ENCODE data around the gene RBM19.

The RBM19 gene

DNA sequence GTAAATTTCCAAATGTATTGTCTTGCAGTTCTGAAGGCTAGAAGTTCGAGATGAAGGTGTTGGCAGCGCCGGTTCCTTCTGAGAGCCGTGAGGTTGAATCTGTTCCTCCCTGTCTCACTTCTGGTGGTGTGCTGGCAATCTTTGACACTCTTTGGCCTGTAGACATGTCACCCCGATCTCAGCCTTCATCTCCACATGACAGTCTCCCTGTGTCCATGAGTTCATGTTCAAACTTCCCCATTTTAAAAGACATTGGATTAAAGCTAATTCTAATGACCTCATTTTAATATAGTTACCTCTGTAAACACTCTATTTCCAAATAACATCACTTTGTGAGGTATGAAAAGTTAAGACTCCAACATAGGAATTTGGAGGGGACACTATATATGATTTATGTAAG is 4.1 kb upstream of the RBM19 start:
- Histone ChIP-seq H3K36me3 (ENCODE audit: control insufficient read depth, low read length) (no peaks in the 10 kb centered on the region), H3K9me3 (ENCODE audit: control insufficient read depth, insufficient read depth, low read length) (no peaks in the 10 kb centered on the region), H3K9me2 (replicated peaks; ENCODE audit: control insufficient read depth, low read length) (no peaks in the 10 kb centered on the region), H3F3A (ENCODE audit: control insufficient read depth, insufficient read depth) (no peaks in the 10 kb centered on the region), H3K4me1 (ENCODE audit: control insufficient read depth, low read length) (peaks cover 10% of the 10 kb centered on the region), H3K4me2 (ENCODE audit: low read length) (no peak overlapping the region), H3K79me2 (ENCODE audit: control insufficient read depth, low read length) (peaks cover 9% of the 10 kb centered on the region), H3K4me3 (ENCODE audit: low read length) (no peak overlapping the region), H4K20me1 (ENCODE audit: control insufficient read depth, insufficient read depth, low read depth, low read length) (no peaks in the 10 kb centered on the region), H3K27me3 (ENCODE audit: control insufficient read depth, low read length) (peaks cover 8% of the 10 kb centered on the region; the same call in 1 of the 2 replicates), H3K27ac (ENCODE audit: low read depth, low read length) (no peak overlapping the region)
- TF ChIP-seq EZH2phosphoT487 (IDR thresholded peaks at IDR 0.05; ENCODE audit: borderline replicate concordance, low read length) = no peak
- TF ChIP-seq, protein P1, sequence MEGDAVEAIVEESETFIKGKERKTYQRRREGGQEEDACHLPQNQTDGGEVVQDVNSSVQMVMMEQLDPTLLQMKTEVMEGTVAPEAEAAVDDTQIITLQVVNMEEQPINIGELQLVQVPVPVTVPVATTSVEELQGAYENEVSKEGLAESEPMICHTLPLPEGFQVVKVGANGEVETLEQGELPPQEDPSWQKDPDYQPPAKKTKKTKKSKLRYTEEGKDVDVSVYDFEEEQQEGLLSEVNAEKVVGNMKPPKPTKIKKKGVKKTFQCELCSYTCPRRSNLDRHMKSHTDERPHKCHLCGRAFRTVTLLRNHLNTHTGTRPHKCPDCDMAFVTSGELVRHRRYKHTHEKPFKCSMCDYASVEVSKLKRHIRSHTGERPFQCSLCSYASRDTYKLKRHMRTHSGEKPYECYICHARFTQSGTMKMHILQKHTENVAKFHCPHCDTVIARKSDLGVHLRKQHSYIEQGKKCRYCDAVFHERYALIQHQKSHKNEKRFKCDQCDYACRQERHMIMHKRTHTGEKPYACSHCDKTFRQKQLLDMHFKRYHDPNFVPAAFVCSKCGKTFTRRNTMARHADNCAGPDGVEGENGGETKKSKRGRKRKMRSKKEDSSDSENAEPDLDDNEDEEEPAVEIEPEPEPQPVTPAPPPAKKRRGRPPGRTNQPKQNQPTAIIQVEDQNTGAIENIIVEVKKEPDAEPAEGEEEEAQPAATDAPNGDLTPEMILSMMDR (IDR thresholded peaks at IDR 0.05; ENCODE audit: low read depth, low read length, poor library complexity, severe bottlenecking) = no peak

DNA sequence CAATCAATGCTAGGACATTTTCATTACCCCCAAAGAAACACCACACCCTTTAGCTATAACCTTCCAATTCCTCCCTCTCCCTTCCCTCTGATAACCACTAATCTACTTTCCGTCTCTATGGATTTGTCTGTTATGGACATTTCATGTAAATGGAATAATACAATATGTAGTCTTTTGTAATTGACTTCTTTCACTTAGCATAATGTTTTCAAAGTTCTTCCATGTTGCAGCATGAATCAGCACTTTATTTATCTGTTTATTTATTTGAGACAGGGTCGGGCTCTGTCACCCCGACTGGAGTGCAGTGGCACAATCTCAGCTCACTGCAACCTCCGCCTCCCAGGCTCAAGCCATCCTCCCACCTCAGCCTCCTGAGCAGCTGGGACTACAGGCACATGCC is 1.2 kb upstream of the RBM19 start:
- H3K9me3 ChIP-seq (ENCODE audit: control insufficient read depth, insufficient read depth, low read length) = no peaks in the 10 kb centered on the region
- H3F3A ChIP-seq (ENCODE audit: control insufficient read depth, insufficient read depth) = no peaks in the 10 kb centered on the region
- TF ChIP-seq, protein P1 (IDR thresholded peaks at IDR 0.05; ENCODE audit: low read depth, low read length, poor library complexity, severe bottlenecking) = no peak
- TF ChIP-seq EZH2phosphoT487 (IDR thresholded peaks at IDR 0.05; ENCODE audit: borderline replicate concordance, low read length) = no peak
- no peak overlapping the region for H3K4me2 ChIP-seq (ENCODE audit: low read length)
- H3K27me3 ChIP-seq (ENCODE audit: control insufficient read depth, low read length) = no peaks in the 10 kb centered on the region
- no peaks in the 10 kb centered on the region for H3K36me3 ChIP-seq (ENCODE audit: control insufficient read depth, low read length)
- H3K4me1 ChIP-seq (ENCODE audit: control insufficient read depth, low read length) = peaks cover 16% of the 10 kb centered on the region
- H3K27ac ChIP-seq (ENCODE audit: low read depth, low read length) = no peak overlapping the region
- H3K9me2 ChIP-seq (replicated peaks; ENCODE audit: control insufficient read depth, low read length) = no peaks in the 10 kb centered on the region
- H3K4me3 ChIP-seq (ENCODE audit: low read length) = no peak overlapping the region
- H4K20me1 ChIP-seq (ENCODE audit: control insufficient read depth, insufficient read depth, low read depth, low read length) = no peaks in the 10 kb centered on the region
- H3K79me2 ChIP-seq (ENCODE audit: control insufficient read depth, low read length) = peaks cover 33% of the 10 kb centered on the region

DNA sequence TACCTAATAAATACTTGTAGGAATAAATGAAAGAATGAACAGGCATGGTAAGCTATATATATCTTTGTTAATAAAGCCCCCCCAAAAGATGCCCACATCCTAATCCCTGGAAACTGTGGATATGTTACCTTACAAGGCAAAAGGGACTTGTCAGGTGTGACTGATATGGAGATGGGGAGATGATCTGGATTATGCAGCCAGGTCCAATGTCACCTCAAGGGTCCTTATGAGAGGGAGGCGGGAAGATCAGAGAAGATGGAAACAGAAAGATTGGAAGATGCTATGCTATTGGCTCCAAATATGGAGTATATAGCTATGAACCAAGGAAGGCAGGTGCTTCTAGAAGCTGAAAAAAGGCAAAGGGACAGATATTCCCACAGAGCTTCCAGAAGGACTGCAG is 3.4 kb downstream of the RBM19 start:
- H3K9me3 ChIP-seq (ENCODE audit: control insufficient read depth, insufficient read depth, low read length) = no peaks in the 10 kb centered on the region
- H3K27me3 ChIP-seq (ENCODE audit: control insufficient read depth, low read length) = no peaks in the 10 kb centered on the region
- H3K4me1 ChIP-seq (ENCODE audit: control insufficient read depth, low read length) = peaks cover 16% of the 10 kb centered on the region
- H4K20me1 ChIP-seq (ENCODE audit: control insufficient read depth, insufficient read depth, low read depth, low read length) = no peaks in the 10 kb centered on the region
- TF ChIP-seq EZH2phosphoT487 (IDR thresholded peaks at IDR 0.05; ENCODE audit: borderline replicate concordance, low read length) = no peak
- TF ChIP-seq, protein P1 (IDR thresholded peaks at IDR 0.05; ENCODE audit: low read depth, low read length, poor library complexity, severe bottlenecking) = no peak
- peaks cover 25% of the 10 kb centered on the region for H3K36me3 ChIP-seq (ENCODE audit: control insufficient read depth, low read length)
- H3F3A ChIP-seq (ENCODE audit: control insufficient read depth, insufficient read depth) = no peaks in the 10 kb centered on the region
- H3K9me2 ChIP-seq (replicated peaks; ENCODE audit: control insufficient read depth, low read length) = no peaks in the 10 kb centered on the region
- H3K27ac ChIP-seq (ENCODE audit: low read depth, low read length) = no peak overlapping the region
- no peak overlapping the region for H3K4me2 ChIP-seq (ENCODE audit: low read length)
- H3K4me3 ChIP-seq (ENCODE audit: low read length) = no peak overlapping the region
- H3K79me2 ChIP-seq (ENCODE audit: control insufficient read depth, low read length) = peaks cover 33% of the 10 kb centered on the region
